Cerebellar cortex (tissue), 1 donor: Measurements from ENCODE around the gene PLPPR2.
"Not testable (repeated sequence)": the region's sequence is repeated elsewhere in the genome, so short reads cannot be mapped to it uniquely, and the experiment has no call there.

ENCODE experiments used
- DNase-seq: peaks from one replicate; pipeline ENCODE4 v3.0.0-alpha.2; 2015; ENCODE audit warnings: low spot score

Gene PLPPR2

GRCh38 chr19:11340099-11340467 lies 15.1 kb upstream of the PLPPR2 start:
- DNase-seq = not testable (repeated sequence)

GRCh38 chr19:11342429-11342828 lies 12.8 kb upstream of the PLPPR2 start:
- no peak for DNase-seq

DNA sequence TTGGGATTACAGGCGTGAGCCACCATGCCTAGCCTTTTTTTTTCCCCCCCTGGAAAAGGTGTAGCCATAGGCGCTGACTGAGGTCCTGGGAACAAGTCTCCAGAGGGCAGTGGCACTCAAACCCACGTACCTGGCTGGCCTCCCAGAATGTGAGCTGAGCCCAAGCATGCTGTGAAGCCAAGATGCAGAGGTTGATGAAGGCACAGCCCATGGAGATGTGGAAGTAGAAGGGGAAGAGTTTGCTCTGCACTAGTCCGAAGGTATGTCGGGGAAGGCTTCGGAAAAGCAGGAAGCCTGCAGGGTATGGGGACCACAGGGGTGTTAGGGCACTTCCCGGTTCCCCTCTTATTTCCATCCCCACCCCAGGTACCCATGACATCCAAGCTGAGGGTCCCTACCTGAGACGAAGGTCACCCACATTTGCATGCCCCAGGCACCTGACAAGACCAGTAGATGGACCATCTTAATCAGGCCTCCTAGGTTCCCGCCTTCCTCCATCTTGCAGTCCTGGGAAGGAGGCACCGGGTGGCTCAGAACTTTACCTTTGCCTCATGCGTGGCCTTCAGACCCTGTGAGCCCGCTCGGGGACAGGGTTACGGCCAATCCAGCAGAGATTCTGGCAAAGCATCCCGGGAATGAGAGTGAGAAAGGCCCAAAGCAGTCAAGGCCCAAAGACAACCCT lies 10.0 kb upstream of the PLPPR2 start:
- no peak for DNase-seq

- DNase-seq = peak; percentile 100
These were observed 8.9 kb upstream of the PLPPR2 start, which contains the start of the genes CCDC159 and TMEM205 for GRCh38 chr19:11346104-11346940. TSS of gene CCDC159 (plus strand) at chr19:11346519. CDS start at chr19:11346607, 88 bp downstream. TSS of gene TMEM205 (minus strand) at chr19:11346268. CDS start at chr19:11345619, 649 bp downstream.

DNA sequence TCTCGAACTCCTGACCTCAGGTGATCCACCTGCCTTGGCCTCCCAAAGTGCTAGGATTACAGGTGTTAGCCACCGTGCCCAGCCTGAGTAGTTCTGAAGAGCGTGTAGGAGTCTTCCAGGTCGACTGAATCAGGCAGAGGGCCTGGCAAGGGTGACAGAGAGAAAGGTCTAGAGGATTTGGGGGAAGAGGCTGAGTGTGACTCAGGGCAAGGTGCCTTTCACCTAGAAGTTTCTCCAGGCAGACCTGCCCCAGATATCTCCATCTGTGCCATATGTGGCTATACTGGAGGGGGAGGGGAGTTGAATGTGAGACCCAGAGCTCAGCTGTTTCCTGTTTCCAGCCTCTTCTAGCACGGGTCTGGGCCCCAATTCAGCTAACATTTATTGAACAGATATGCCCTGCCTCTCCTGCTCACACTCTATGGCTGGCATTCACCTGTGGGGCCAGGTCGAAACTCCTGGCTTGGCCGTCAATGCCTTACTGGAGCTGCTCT lies 7.6 kb upstream of the PLPPR2 start:
- no peak for DNase-seq

- no peak for DNase-seq
These were observed 6.1 kb upstream of the PLPPR2 start for GRCh38 chr19:11349171-11349570.

DNA sequence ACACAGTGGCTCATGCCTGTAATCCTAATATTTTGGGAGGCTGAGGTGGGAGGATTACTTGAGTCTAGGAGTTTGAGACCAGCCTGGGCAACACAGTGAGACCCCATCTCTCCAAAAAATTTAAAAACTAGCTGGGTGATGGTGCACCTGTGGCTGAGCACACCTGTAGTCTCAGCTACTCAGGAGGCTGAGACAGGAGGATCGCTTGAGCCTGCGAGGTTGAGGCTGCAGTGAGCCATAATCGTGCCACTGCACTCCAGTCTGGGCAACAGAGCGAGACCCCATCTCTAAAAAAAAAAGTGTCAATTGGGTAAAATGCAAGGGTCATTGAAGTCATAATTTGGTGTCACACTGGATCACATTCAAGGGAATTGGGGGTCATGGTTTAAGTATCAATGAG lies 1.1 kb upstream of the PLPPR2 start:
- DNase-seq = not testable (repeated sequence)

DNA sequence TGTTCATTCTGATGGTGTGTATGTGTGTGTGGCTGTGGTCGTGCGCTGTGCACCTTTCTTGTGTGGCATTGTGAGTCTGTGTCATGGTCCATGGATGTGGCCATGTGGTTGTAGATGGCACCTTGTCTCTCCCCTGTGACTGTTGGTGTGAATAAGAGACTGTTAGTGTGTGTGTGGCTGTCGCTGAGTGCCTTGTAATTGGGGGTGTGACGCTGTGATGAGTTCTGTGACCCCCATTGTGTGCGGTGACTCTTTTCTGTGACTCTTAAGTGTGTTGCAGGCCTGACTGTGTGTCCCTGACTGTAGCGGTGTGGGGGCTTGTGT lies 804 bp downstream of the PLPPR2 start:
- DNase-seq = no peak

DNA sequence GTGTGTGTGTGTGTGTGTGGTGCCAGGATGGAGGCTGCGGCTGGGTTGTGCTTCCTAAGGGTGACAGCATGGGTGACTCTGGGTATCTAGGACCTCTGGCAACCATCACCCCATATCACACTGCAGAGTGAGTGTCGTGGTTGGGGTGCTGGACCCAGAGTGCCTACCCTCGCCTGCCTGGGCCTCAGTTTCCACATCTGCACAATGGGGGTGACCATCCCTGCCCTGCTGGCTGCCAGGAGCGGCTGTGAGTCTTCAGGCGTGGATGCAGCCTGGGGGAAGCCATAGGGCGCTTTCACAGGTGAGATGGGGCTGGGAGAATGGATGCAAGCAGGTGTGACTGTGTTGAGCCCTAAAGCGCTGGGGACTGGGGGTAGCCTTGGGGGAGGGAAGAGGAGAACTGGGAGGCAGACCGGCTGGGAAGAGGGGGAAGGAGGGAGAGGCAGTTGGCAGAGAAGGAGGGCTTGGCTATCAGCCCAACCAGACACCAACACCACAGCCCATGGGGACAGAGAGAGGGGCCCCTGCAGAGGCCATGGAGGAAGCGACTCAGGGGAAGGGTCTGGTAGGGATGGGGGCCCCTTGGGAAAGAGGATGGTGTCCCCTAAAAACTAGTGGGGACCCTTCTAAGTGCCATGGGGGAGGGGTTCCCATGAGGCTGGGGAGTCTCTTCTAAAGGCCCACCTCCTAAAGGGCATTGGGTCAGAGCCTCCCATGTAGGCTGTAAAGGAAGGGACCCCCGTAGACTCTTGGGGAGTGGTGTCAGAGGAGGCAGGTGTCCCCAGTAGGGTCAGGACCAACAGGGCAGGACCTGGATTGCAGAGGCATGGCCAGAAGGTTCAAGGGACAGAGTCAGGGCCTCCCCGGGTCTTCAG lies 1.7 kb downstream of the PLPPR2 start:
- DNase-seq = no peak

DNA sequence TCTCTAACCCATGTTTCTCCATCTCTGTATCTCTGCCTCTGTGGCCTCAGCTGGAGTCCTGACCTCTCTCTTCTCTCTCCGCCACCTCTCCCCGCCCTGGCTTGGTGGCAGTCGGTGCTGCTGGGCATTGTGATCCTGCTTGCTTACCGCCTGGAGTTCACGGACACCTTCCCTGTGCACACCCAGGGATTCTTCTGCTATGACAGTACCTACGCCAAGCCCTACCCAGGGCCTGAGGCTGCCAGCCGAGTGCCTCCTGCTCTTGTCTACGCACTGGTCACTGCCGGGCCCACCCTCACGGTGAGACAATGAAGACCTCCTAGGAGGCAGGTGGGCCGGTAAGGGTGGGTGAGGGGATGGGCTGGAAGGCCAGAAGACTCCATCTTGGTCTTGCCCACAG lies 4.2 kb downstream of the PLPPR2 start:
- DNase-seq = no peak

GRCh38 chr19:11361037-11361770 lies 6.0 kb downstream of the PLPPR2 start:
- no peak for DNase-seq

DNA sequence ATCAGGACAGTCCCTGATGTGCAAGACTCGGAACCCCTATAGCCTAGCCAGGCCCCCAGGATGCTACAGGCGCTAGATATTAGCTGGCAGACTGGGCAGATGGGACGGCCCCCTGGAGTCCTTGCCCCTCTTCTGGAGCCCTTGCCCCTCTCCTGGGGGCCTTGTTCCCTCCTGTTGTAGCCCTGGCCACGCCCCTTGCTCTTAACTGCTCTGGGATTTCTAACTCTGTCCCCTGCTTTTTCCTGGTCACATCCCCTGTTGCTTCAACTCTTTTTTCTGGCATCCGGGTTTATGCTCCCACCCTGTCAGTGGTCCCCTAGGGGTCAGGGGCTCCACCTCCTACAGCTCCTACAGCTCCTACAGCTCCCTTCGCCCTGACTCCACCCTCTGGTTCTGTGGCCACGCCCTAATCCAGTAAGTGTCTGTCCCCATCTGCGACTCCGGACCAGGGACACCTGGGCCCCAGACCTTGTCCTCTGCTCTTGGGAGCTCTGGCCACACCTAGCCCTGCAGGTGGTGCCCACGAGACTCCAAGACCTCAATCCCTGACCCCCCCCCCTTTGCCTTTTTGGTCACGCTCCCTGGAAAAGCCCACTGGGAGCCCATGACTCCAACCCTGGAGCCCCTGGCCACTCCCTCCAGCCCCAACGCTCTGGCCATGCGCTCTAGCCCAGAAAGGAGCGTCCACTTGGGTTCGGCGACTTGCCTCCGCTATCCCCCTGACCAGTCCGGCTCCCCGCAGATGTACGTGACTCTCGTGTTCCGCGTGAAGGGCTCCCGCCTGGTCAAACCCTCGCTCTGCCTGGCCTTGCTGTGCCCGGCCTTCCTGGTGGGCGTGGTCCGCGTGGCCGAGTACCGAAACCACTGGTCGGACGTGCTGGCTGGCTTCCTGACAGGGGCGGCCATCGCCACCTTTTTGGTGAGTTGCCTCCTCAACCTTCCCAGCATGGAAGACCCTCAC lies 6.8 kb downstream of the PLPPR2 start:
- DNase-seq = no peak

DNA sequence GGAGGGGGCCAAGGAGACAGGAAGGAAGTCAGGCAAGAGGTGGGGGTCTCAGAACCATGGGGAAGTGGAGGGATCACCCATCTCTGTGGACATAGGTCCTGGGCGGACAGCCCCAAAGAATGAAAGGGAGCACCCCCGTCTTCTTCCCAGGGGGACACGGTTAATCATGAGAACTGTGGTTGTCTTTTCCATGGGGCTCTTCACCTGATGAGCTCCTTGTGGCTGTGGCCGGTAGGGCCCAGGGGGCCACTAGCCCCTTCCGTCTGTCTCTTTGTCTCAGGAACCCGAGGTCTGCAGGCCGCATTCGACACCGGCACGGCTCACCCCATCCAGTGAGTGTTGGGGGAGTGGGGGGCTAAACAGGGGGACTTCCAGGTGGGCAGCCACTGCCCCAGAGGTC lies 8.6 kb downstream of the PLPPR2 start:
- DNase-seq = no peak

DNA sequence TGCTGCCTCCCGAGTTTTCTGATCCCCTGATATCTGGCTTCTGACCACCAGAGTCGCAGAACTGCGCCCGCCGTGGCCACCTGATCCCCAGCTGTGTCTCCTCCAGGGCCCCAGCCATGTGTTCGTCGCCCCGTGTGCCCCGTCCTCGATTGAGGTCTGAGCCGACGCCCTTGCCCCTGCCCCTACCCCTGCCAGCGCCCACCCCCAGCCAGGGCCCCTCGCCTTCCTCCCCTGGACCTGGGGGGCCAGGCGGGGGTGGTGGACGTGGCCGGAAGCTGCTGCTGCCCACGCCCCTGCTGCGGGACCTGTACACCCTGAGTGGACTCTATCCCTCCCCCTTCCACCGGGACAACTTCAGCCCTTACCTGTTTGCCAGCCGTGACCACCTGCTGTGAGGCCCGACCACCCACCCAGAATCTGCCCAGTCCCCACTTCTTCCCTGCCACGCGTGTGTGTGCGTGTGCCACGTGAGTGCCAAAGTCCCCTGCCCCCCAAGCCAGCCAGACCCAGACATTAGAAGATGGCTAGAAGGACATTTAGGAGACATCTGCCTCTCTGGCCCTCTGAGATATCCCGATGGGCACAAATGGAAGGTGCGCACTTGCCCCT lies 9.2 kb downstream of the PLPPR2 start:
- DNase-seq = no peak

GRCh38 chr19:11364935-11365334 lies 9.7 kb downstream of the PLPPR2 start:
- DNase-seq = no peak

DNA sequence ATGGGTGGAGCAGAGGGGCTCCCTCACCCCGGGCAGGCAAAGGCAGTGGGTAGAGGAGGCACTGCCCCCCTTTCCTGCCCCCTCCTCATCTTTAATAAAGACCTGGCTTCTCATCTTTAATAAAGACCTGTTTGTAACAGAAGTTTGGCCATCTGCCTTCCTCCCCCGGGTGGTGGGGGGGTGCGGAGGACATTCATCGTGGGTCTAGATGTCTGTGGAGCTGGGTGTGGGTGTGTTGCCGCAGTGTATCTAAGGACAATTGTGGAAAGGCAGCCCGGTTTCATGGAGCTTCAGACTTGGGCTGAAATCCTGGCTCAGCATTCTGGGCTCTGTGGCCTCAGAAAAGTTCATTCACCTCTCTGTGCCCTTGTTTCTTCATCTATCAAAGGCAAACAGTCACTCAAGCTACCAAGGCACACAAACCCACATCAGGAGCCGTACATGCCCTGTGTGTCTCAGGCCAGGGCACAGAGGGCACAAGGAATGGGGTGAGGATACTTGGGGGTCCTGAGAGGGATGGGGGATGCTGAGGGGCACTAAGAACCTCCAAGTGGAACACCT lies 10.4 kb downstream of the PLPPR2 start:
- no peak for DNase-seq

GRCh38 chr19:11367528-11367927 lies 12.3 kb downstream of the PLPPR2 start:
- no peak for DNase-seq

GRCh38 chr19:11370744-11371143 lies 15.5 kb downstream of the PLPPR2 start:
- no peak for DNase-seq

GRCh38 chr19:11373166-11373884 lies 18.1 kb downstream of the PLPPR2 start:
- DNase-seq = peak; percentile 79
